HG03159 (cell line): Measurements from ENCODE around the gene XKR7.

Source experiments
- ATAC-seq: cut with Tn5 transposase; IDR thresholded peaks from one replicate; pipeline ENCODE4 v1.9.1; 2021; ENCODE audit warnings: mild to moderate bottlenecking, moderate library complexity; ENCODE audit not compliant: unreplicated experiment

The XKR7 gene

DNA sequence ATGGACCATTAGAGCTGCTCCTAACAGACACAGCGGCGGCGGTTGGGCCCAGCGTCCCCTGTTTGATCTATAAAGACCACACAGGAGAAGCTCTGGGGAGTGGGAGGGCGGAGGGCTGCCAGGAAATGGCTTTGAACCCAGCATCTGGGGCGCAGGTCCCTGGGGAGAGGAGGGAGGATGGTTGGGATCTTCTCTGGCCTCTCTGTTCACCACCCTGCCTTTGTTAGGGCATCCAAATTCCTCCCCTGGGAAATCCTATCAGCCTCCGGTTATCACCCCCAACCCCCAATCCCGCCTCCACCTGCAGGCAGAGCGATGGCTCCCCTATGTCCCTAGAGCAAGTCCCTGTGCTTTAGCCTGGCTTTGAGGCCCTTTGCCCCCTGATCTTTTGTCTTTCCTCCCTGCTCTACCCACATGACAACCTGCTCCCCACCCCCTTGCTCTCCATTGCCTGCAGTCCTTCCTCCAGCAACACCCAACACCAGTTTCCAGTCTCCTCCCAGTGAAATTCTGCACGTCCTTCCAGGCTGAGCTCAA, 7.1 kb downstream of the XKR7 start:
- no peak for ATAC-seq

DNA sequence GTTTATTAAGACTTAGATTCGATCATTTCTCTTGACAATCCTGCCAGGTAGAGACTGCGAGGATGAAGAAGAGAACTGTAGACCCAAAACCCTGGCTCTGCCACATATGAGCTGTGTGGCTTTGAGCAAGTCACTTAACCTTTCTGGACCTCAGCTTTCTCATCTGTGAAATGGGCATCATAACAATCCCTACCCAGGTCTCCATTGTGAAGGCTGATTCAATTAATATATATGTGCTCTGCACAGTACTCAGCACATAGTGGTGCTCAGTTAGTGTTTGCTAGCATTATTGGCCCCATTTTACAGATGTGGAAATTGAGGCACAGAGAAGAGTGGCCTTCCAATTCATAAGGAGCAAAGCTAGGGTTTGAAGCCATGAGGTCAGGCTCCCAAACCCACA, 7.9 kb downstream of the XKR7 start:
- ATAC-seq, result no peak

DNA sequence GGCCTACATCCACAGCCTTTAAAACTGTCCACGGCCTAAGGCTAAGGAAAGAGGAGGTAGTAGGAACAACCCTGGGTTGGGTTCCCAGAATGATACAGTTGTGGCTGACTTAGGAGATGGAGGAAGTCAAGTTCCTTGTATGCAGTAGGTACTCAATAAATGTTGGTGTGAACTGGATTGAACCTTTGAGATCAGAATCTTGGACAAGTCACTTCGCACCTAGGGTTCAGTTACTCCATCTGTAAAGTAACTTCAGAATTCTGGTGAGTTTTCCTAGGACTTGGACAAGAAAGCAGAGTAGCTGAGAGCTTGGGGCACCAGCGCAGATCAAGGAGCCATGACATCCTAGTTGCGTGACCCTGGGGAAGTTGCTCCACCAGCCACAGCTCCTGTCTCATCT, 9.1 kb downstream of the XKR7 start:
- ATAC-seq, result no peak

DNA sequence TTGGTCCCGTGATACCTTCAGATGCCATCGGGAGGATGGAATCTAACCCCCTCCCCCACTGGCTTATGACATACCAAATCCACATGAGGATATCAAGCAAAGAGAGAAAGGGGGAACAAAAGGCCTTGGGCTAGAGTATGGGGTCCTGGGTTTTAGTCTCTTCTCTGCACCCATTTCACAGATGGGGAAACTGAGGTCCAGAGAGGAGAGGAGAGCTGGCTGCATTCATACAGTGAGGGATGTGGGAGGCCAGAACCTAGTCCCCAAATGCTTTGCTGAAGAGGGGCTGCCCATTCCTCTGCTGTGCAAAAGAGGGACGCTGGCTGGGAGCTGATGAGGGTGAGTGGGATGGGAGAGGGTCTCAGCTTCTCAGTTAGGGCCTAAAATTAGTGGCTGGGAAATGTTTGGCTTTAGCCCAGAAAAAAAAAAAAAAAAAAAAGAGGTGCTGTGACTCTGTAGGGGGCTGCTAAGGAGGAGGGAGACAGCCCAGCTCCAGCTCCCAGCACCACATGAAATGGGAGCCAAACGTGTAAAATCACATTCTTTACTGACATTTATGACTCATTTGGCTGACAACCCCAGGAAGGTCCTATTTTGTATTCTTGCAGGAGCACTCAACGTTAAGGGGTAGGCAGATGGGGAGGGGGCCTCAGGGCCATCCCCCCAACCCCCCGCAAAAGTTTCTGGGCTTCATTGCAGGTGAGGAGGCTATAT, 11.9 kb downstream of the XKR7 start:
- ATAC-seq, result no peak

DNA sequence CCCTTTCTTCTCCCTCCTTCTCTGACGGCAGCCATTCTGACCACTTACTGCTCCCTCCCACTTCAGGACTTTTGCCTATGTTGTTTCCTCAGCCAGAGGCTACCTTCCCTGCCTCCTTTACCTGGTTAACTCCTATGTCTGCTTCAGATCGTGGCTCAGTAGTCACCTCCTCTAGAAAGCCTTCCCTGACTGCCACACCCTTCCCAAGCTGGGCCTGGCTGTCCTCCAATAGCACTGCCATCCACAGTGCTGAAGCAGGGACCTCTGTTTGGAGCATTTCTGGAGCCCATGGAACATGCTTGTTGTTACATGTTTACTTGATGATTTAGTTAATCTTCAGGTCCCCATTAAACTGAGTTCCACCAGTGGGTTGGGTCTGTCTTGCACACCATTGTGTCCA, 13.8 kb downstream of the XKR7 start:
- no peak for ATAC-seq

DNA sequence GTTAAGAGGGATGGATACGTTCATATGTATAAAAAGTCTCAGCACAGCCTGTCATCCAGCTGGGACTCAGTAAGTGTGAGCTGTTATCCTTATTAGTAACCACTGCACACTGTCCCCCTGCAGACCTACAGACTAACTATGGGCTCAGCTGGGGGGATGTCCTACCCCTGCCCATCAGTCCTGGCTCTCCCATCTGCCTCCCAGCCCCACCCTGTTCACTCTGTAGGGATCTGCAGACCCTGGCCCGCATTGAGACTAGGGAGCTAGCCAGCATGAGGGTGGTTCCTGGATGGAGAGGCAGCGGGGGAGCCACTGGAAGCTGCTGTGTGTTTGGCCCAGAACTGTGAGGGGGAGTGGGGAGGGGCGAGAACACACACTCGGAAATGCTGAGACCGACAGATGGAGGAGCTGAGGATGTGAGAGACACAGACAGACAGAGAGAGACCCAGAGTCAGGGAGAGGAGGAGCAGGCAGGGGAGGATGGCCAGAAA, 17.1 kb downstream of the XKR7 start:
- no peak for ATAC-seq

DNA sequence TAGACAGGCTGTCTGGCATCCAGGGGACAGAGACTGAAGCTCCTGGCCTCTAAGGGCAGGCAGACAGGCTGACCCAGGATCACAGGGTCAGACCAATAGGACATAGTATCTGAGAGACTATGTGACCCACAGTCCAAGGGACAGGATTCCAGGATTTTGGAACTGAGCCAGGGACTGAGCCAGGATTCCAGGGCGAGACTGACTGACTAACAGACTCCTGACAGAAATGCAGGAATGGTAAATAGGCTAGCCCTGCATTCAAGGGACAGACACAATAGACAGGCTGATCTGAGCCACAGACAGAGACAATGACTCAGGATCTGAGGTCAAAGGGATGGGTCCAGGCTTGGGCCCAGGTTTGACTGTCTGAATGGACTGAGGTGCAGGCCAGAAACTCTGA, 19.8 kb downstream of the XKR7 start:
- ATAC-seq, result no peak

DNA sequence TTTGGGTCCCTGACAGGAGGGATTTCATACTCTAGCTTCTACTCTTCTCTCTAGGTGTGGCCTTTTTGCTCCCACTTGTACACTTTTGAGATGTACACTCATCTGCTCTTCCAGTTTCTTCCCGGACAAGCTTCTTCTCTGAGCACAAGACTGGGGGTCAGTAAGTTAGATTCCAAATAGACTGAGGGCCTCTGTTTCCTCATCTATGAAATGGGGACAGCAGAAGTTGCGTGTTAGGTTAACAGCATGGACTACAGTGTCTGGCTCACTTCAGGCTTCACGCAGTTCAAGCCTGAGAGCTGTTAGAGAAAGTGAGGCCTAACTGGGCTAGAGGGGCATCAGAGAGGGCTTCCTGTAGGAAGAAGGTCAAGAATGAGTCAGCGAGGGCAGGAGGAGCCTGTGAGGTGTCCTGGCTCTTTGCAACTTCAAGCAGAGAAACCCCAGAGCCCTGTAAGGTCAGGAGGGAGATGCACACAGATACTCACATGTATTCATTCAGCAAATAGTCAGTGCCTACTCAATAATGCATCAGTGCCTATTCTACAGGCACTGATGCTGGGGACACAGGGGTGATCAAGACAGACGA, 20.6 kb downstream of the XKR7 start:
- no peak for ATAC-seq

DNA sequence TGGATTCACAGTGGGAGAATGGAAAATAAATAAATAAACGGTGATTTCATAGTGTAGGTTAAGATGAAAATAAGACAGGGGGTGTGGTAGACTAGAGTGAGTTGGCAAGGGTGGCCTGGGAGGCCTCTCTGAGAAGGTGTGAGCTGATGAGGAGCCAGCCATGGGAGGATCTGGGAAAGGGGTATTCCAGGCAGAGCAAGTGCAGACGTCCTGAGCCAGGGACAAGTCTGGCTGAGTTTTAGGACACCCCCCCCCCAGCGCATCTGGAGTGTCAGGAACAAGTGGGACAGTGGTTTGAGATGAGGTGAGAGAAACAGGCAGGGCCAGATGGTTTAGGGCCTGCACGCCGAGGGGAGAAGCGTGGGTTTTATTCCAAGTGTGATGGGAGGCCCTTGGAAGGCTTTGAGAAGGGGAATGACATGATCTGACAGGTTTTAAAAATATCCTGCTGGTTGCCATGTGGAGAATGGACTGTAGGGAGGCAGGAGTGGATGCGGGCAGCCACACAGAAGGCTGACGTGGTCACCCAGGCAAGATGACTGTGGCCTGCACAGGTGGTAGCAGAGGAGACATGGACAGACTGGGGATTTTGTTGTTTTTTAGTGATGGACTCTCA, 21.2 kb downstream of the XKR7 start:
- no peak for ATAC-seq

DNA sequence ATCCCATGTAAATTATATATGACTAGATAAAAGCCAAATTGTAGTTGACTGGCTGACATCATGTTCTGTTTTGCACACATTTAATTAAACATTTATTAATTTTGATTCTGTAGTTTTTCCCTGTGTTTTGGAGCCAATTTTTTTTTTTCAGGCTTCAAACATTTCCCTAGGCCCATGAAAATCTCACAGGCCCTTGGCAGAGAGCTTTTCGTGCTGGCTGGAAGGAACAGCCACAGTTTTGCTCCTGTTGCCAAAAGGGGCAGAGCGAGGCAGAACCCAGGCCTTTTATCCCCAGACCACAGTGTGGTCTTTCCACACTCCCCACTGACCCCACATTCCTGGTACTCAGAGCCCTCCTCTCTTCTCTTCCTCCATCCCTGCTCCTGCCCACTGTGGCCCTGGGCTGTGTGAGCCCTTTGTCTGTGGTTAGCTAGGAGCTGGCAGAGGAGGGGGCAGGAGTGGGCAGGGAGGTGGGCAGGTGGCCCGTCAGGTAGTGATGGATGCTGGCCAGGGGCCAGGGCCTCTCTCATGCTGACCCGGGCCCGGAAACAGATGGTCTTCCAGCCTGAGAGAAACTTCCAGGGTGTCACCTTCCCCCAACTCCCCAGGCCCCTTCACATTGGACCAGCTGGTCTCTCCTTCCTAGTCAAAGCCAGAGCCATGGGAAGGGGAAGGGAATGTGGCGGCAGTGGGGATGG, 22.8 kb downstream of the XKR7 start:
- no peak for ATAC-seq

DNA sequence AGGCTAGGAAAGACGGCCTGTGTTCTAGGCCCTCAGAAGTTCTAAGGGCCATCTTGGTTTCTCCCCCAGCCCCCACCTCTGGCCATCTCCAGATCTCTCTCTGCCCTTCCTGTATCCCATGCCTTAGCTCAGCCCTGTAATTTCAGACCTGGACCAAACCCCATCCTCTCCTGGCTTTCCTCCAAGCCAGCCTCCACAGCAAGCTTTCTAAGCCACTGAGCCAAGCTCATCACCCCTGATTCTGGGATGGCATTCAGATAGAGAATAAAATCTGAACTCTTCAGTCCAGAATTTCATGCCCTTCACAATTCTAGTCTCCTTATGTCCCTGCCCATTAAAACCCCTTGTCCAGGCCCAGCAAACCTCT, 23.4 kb downstream of the XKR7 start:
- ATAC-seq, result no peak

DNA sequence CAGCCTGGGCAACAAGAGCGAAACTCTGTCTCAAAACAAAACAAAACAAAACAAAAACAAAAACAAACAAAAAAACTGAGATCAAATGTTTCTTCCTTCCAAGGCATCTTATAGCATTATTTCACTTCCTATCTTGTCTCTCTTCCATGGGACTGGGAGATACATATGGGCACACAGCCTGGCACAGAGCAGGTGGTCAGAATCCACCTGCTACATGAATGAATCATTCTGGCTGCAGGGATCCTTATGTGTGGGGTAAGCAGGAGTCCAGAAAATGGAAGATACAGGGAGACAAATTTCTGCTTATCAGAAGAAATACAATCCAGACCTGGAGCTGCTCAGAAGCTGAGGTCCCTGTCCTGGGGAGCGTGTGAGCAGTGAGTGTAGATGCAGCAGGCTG, 24.1 kb downstream of the XKR7 start:
- ATAC-seq, result no peak

DNA sequence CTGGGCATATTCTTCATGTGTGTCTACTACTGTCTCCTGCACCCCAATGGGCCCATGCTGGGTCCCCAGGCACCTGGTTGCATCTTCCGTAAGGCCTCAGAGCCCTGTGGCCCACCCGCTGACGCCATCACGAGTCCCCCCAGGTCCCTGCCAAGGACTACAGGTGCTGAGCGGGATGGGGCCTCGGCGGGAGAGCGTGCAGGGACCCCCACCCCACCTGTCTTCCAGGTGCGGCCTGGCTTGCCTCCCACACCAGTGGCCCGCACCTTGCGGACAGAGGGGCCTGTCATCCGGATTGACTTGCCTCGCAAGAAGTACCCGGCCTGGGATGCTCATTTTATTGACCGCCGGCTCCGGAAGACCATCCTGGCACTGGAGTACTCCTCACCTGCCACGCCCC, 29.0 kb downstream of the XKR7 start:
- ATAC-seq, result no peak

DNA sequence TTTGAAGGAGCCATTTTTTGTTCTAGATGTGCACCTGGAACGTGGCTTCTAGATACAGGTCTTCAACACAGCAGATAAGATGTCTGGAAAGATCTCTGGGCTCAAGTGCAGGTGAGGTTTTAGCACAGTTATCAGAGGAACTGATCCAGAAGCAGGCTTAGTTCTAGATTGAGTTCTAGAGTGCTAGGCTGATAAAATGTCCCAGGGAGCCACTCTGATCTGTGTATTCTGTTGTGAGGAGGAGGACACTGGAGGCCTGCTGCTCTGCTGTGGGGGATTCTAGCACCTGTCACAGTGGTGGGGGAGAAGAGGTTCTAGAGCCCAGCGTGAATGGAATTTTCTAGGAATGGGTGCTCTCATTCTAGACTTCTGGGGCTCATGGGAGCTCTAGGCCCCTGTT, 30.3 kb downstream of the XKR7 start:
- ATAC-seq, result no peak

DNA sequence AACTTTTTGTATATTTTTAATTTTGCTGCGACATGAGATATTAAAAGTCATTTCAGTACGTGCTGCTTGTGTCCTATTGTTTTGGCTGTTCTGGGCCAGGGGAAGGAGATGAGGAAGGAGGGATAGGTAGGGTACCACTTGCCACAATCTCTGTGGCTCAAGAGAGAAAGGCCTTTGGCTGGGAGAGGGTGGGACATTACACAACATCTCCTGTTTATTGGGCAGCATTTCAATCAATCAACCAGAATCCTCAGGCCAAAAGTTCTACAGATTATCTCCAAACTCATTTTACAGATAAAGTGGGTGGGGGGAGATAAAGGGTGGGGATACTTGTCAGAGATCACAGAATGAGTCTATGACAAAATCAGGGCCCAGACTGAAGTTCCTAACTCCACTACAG, 35.4 kb downstream of the XKR7 start:
- ATAC-seq, result no peak

DNA sequence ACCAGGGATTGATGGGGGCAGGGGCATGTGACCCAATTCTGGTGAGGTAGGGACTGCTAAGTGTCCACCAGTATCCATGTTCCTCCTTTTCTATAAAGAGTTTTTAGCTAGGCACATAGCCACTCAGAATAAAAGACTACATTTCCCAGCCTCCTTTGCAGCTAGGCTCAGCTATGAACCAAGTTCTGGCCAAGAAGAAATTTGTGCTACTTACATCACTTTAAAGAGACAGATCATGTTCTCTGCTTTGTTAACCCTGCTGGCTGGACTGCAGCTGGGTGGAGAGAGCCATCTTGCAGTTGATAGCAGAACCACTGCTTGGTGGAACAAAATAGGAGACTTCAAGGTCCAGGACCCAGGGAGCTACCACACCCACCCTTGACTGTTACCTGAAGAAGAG, 37.0 kb downstream of the XKR7 start:
- ATAC-seq, result no peak

DNA sequence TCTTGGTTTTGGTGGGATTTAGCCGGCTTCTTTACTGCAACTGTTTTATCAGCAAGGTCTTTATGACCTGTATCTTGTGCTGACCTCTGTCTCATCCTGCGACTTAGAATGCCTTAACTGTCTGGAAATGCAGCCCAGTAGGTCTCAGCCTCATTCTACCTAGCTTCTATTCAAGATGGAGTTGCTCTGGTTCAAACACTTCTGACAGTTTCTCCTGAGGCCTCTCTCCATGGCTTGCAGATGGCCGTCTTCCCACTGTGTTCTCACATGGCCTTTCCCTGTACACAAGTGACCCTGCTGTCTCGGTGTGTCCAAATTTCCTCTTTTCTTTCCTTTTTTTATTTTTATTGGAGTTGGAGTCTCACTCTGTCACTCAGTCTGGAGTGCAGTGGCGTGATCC, 38.1 kb downstream of the XKR7 start:
- no peak for ATAC-seq

DNA sequence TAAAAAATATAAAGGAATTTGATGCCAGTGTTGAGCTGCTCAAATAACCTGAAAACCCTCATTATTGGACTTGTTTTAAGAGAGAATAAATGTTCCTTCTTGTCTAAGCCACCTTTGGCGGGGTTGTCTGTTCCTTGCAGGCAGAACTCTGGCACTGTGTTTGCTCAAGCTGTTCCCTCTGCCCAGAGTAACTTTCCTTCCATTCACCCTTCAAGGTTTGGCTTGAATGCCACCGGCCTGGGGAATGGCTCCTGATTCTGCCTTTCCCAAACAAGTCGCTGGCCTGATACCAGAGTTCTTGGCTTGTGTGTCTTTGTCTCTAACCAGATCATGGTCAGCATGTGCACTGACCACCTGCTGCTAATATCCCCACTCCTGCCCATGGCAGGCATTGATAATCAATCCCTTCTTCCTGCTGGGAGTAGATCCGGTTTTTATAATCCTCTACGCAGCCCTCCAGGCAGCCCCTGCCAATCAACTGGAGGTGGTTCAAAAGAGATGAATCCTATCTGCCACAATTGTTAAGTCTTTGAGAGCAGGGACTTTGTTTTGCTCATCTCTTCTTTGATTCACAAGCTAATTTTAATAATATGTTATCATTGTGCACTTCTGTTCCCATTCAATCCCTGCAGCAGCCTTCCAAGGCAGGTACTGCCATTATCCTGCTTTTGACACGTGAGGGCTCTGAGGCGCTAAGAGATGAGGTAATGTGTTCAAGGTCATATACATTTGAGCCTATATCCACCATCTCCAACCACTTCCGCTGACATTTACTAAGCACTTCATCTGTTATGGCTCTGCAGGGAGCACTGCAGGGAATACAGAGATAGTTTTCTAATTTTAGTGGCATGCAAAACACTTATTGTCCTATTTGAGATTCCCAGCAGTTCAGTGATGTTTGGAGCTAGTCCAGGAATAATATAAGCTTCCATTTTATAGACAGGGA, 39.2 kb downstream of the XKR7 start:
- no peak for ATAC-seq

DNA sequence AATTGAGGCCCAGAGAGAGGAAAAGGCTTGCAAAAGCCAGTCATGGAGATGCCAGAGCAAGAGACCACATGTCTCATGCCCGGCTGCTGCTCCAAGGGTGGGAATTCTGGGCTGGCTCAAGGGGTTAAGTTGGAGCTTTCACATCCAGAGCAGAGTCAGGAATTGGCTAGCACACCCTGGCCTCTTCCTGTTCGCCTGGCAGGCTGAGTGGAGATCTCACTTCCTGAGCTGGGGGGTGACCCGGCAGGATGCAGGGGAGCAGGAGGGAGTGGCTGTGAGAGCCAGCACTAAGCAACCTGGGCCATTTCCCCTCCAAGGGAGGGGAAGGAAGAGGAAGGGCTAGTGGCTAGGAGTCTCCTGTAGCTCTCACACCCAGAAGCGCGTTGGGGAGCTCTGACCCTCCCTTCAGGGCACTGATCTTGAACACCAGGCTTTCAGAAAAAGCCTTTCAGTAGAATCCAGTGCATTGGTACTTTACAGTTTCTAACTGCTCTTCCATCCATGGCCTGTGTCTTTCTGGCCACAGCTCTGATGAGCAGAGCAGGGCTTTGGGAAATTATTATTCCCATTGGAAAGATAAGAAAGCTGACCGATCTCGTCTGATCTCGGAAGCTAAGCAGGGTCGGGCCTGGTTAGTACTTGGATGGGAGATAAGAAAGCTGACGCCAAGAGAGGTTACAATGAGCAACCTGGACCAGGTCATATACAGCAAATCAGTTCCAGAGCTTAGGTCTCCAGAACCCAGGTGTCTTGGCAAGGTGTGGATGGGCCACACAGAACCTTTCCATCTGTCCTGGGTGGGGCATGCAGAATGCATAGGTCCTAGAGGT, 40.1 kb downstream of the XKR7 start:
- ATAC-seq, result no peak

DNA sequence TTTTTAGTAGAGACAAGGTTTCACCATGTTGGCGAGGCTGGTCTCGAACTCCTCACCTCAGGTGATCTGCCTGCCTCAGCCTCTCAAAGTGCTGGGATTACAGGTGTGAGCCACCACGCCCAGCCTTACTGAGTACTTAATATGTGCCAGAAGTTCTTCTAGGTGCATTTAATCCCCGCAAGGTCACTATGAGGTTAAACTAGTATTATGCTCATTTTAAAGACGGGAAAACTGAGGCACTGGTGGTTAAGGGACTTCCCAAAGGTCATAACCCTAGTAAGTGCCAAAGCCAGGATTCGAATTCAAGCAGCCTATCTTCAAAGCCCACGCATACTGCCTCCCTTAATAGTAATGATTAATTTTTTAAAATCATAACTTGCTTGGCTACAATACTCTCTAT, 41.6 kb downstream of the XKR7 start:
- ATAC-seq, result no peak
